Endometrium (tissue), 2 donors: Measurements from ENCODE around the gene ZNF536.

Source experiments
- FAIRE-seq: peaks from 2 replicates; lab custom pipeline; 2012; peaks lifted over from hg19 to GRCh38; lab: Jason Lieb, UNC
- donor health status: control.
- donor health status: control.

ZNF536 gene

GRCh38 chr19:30363073-30363472 is 9.1 kb upstream of the ZNF536 start:
- no peak for FAIRE-seq

GRCh38 chr19:30364866-30365800 is 7.1 kb upstream of the ZNF536 start:
- FAIRE-seq = no peak

- no peak for FAIRE-seq
These were observed 5.9 kb upstream of the ZNF536 start for GRCh38 chr19:30366282-30366681.

GRCh38 chr19:30367006-30367405 is 5.2 kb upstream of the ZNF536 start:
- FAIRE-seq = no peak

- no peak for FAIRE-seq
These were observed 4.8 kb upstream of the ZNF536 start for GRCh38 chr19:30367421-30367820.

GRCh38 chr19:30369833-30370232 is 2.4 kb upstream of the ZNF536 start:
- FAIRE-seq = no peak

GRCh38 chr19:30371161-30371836 is 885 bp upstream of the ZNF536 start:
- FAIRE-seq = no peak

GRCh38 chr19:30373593-30373992 is 1.4 kb downstream of the ZNF536 start:
- no peak for FAIRE-seq

- no peak for FAIRE-seq
These were observed 2.3 kb downstream of the ZNF536 start for GRCh38 chr19:30374539-30374864.

- no peak for FAIRE-seq
These were observed 2.8 kb downstream of the ZNF536 start for GRCh38 chr19:30374865-30375552.

- no peak for FAIRE-seq
These were observed 3.4 kb downstream of the ZNF536 start for GRCh38 chr19:30375553-30376031.

- no peak for FAIRE-seq
These were observed 4.1 kb downstream of the ZNF536 start for GRCh38 chr19:30376272-30376671.

- no peak for FAIRE-seq
These were observed 4.7 kb downstream of the ZNF536 start for GRCh38 chr19:30376826-30377425.

GRCh38 chr19:30378701-30379100 is 6.5 kb downstream of the ZNF536 start:
- no peak for FAIRE-seq

GRCh38 chr19:30379841-30380610 is 7.8 kb downstream of the ZNF536 start:
- FAIRE-seq = no peak

GRCh38 chr19:30381366-30381765 is 9.2 kb downstream of the ZNF536 start:
- FAIRE-seq = no peak

- FAIRE-seq = no peak
These were observed 13.0 kb downstream of the ZNF536 start for GRCh38 chr19:30385174-30385573.

GRCh38 chr19:30385666-30386065 is 13.5 kb downstream of the ZNF536 start:
- no peak for FAIRE-seq

GRCh38 chr19:30386551-30387143 is 14.5 kb downstream of the ZNF536 start:
- no peak for FAIRE-seq

- FAIRE-seq = no peak
These were observed 15.3 kb downstream of the ZNF536 start for GRCh38 chr19:30387311-30388115.
